Measurements from ENCODE around the gene SUOX.
A peak's percentile ranks its signal among the peaks of the same experiment; 100 is the strongest.

SUOX gene

DNA sequence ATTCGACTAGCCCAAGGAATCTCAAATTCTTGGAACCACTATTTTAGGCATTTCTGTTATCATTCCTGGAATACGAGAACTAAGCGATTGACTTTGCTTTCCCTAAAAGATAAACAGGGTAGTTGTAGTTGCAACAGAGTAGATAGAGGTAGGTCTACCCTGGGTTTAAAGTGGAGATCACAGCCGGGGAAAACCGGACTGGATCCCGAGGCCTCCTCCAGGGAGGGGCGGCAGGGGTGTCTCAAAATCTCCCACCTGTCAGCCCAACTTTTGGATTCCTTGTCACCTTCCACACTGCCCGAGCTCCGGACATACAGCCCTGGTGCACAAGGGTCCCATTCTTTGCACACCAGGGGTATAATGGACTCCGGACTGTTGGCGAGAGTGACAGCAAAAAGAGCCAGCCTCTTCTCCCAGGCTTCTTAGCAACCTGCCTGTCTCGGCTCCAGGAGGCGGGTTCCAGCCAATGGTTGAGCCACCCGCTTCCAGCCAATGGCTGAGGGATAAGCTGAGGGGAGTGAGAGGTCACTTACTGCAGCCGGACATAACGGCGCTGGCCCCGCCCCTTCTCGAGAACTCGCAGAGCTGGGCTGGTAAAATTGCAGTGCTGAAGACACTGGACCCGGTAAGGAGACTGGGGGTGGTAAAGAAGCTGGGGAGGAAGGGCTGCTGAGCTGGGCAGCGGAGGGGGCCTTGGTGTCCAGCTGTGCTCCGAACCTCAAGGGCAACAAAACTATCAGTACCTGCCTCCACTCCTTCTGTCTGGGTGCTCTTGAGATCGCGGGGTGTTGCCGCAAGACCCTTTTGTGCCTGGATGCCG, at the start of gene SUOX:
Gene SUOX (plus strand): TSS at position 562 of the 820 bp plus-strand sequence. CDS start 4,946 bp downstream, outside the sequence.
- TF ChIP-seq, protein P1, sequence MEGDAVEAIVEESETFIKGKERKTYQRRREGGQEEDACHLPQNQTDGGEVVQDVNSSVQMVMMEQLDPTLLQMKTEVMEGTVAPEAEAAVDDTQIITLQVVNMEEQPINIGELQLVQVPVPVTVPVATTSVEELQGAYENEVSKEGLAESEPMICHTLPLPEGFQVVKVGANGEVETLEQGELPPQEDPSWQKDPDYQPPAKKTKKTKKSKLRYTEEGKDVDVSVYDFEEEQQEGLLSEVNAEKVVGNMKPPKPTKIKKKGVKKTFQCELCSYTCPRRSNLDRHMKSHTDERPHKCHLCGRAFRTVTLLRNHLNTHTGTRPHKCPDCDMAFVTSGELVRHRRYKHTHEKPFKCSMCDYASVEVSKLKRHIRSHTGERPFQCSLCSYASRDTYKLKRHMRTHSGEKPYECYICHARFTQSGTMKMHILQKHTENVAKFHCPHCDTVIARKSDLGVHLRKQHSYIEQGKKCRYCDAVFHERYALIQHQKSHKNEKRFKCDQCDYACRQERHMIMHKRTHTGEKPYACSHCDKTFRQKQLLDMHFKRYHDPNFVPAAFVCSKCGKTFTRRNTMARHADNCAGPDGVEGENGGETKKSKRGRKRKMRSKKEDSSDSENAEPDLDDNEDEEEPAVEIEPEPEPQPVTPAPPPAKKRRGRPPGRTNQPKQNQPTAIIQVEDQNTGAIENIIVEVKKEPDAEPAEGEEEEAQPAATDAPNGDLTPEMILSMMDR (IDR thresholded peaks at IDR 0.05; ENCODE audit: low read length, missing control alignments): no peak
- peak within 1 kb of the TSS; percentile 90 for H3K4me3 ChIP-seq (replicated peaks; ENCODE audit: low read depth, low read length)
- DNase-seq (ENCODE audit: low read depth): peak; percentile 98

DNA sequence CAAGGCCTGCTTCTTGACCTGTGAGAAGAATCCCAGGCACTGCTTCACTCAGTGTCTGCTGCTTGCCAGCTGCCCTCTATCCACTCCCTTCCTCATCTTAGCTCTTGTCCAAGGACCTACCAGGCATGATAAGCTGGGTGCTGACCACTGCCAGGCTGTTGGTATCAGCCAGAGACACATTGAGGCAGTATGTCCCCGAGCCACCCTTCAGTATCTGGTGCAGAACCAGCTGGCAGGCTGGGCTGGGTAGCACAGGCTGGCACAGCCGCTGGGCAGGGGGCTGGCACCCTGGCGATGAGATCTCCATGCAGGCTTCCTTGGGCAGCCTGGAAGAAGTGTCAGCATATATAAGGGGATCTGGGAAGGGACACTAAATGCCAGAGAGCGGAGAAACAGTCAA, 41.7 kb upstream of the SUOX start:
- DNase-seq (ENCODE audit: low read depth): no peak
- no peak overlapping the region for H3K4me3 ChIP-seq (replicated peaks; ENCODE audit: low read depth, low read length)
- TF ChIP-seq, protein P1 (IDR thresholded peaks at IDR 0.05; ENCODE audit: low read length, missing control alignments): no peak

DNA sequence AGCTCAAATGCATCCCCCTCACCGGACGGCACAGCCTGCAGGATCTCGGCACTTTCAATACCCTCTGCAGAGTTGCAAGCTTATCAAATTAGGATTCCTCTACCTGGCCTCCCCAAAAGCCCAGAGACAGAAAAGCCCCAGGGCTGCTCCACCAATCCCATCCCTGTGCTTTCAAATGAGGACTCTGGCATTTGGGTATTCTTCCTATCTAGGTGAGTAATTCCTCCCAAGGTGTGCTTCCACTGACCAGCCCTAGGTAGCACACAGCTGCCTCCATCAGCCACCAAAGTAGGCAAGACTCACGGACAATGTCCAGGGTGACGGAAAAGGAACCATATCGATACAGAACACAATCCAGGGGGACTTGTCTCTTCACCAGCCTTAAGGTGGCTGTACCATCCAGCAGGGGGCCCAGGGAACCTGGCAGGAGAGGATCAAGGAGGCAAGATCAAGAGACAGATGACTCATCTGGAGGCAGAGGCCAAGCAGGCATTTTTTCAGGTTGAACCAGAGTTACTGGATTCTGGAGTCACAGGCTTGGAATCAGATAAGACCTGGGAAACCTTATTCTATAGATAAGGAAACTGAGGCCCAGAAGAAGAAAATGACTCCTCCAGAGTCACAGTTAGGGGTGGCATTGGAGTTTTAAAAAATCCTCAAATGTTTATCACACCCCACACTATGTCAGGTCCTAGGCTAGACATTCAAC, 41.1 kb upstream of the SUOX start:
- H3K4me3 ChIP-seq (replicated peaks; ENCODE audit: low read depth, low read length): no peak overlapping the region
- DNase-seq (ENCODE audit: low read depth): peak; percentile 51
- TF ChIP-seq, protein P1 (IDR thresholded peaks at IDR 0.05; ENCODE audit: low read length, missing control alignments): peak; percentile 35

DNA sequence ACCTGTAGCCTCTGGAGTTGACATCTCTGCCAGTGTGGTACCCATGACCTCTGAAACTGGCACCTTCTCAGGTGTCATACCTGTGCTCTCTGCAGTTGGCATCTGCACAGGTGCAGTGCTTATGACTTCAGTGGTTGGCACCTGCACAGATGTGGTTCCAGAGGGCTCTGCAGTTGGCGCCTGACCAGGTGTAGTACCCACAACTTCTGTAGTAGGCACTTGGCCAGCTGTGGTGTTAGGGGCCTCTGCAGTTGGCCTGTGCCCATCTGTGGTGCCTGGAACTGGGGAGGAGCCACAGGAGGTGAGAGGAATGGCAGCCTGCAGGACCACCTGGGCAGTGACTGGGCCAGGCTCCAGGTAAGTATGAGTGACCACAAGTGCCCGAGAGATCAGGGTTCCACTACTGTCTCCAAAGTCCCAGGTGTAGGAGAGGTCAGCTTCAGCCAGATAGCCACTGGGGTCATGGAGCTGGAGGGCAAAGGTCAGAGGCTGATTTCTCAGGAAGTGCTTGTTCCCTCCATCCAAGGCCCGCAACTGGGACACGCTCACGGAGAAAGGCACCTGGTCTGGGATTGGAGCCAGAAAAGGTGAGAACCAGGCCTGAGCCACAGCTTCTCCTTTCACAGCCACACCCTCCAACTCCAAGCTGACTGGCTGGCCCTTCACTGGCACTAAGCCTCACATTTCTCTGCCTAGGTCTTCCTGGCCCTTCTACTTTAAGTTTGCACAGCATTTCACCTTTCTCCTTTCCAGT, 39.8 kb upstream of the SUOX start:
- no peak overlapping the region for H3K4me3 ChIP-seq (replicated peaks; ENCODE audit: low read depth, low read length)
- TF ChIP-seq, protein P1 (IDR thresholded peaks at IDR 0.05; ENCODE audit: low read length, missing control alignments): no peak
- DNase-seq (ENCODE audit: low read depth): no peak

DNA sequence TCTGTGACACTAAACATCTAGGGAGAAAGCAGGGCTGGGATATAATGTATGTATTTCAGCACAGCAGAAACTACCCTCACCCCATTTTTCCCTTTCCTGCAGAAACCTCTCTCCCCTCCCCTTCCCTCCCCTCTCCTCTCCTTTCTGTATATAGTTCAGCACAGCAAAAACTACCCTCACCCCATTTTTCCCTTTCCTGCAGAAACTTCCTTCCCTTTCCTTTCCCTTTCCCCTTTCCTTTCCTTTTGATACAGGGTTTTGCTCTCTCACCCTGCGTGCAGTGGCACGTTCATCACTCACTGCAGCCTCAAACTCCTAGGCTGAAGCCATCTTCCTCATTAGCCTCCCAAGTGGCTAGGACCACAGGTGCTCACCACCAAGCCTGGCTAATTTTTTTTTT, 33.3 kb upstream of the SUOX start:
- no peak for DNase-seq (ENCODE audit: low read depth)
- TF ChIP-seq, protein P1 (IDR thresholded peaks at IDR 0.05; ENCODE audit: low read length, missing control alignments): no peak
- no peak overlapping the region for H3K4me3 ChIP-seq (replicated peaks; ENCODE audit: low read depth, low read length)

DNA sequence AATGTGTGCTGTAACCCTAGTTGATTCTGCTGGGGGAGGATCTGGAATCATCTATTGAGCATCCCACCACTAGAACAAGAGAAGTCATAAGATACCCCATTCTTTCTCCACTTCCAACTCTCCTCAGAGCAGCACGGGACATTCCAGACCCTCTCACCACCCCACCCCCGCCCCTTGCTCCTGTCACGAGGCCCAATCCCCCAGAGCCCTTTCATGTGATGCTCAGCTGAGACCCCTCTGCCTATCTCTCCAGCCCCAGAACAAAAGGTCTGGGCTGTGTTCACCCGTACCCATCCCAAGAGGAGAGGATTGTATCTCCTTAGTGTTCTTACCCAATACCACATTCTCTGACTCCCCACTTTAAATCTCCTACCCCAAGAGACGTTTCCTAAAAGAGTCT, 31.8 kb upstream of the SUOX start:
- TF ChIP-seq, protein P1 (IDR thresholded peaks at IDR 0.05; ENCODE audit: low read length, missing control alignments): no peak
- no peak for DNase-seq (ENCODE audit: low read depth)
- no peak overlapping the region for H3K4me3 ChIP-seq (replicated peaks; ENCODE audit: low read depth, low read length)

Data from fibroblast of pulmonary artery (primary cell).